Mononuclear cell (primary cell): Measurements from ENCODE around the gene ZSWIM6. TPM values are rescaled to one million over a fixed set of nuclear protein-coding genes. Genes with fewer than 3 reads are reported as not detected.

ENCODE experiments used
- H3K27me3 ChIP-seq: 2 replicates; pipeline ENCODE4 v1.6.0; 2011; ENCODE audit warnings: low read length, control low read depth; ENCODE audit not compliant: insufficient read depth
- H3K4me1 ChIP-seq: 2 replicates; pipeline ENCODE4 v1.5.1; 2011; ENCODE audit warnings: mild to moderate bottlenecking, low read length, control low read depth; ENCODE audit not compliant: insufficient read depth
- H3K4me3 ChIP-seq: 2 replicates; pipeline ENCODE4 v1.5.1; 2011; ENCODE audit warnings: mild to moderate bottlenecking, low read length, moderate library complexity
- H3K9me3 ChIP-seq: 2 replicates; pipeline ENCODE4 v1.5.1; 2011; ENCODE audit warnings: low read depth, mild to moderate bottlenecking, control low read depth, low read length
- total RNA-seq: library from RNA; depleted of rRNA; stranded (reverse); fragments of >200 nt; gene quantifications from one replicate; pipeline ENCODE4 v1.2.3, GENCODE V29; 2012

ZSWIM6 gene
- total RNA-seq, 1 donor = 4.9 TPM

DNA sequence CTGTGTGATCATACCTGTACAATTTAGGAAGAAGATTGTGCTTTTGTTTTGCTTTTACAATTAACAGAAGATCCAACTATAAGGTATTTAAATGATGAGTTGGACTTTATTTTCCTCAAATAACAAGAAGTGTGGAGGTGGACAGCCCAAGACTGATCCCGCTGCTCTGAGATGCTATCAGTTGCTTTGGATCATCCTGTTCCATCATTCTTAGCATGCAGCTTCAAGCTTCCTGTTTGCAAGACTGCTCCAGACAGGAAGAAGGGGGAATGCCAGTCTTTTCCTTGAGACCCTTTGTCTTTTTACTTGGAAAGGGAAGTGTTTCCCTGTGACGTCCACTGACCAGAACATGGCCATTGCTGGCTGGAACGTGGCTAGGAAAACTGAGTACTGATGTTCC, 250.8 kb downstream of the ZSWIM6 start:
- H3K9me3 ChIP-seq = no peaks in the 10 kb centered on the region
- no peaks in the 10 kb centered on the region for H3K27me3 ChIP-seq
- H3K4me3 ChIP-seq = no peak overlapping the region
- no peaks in the 10 kb centered on the region for H3K4me1 ChIP-seq

DNA sequence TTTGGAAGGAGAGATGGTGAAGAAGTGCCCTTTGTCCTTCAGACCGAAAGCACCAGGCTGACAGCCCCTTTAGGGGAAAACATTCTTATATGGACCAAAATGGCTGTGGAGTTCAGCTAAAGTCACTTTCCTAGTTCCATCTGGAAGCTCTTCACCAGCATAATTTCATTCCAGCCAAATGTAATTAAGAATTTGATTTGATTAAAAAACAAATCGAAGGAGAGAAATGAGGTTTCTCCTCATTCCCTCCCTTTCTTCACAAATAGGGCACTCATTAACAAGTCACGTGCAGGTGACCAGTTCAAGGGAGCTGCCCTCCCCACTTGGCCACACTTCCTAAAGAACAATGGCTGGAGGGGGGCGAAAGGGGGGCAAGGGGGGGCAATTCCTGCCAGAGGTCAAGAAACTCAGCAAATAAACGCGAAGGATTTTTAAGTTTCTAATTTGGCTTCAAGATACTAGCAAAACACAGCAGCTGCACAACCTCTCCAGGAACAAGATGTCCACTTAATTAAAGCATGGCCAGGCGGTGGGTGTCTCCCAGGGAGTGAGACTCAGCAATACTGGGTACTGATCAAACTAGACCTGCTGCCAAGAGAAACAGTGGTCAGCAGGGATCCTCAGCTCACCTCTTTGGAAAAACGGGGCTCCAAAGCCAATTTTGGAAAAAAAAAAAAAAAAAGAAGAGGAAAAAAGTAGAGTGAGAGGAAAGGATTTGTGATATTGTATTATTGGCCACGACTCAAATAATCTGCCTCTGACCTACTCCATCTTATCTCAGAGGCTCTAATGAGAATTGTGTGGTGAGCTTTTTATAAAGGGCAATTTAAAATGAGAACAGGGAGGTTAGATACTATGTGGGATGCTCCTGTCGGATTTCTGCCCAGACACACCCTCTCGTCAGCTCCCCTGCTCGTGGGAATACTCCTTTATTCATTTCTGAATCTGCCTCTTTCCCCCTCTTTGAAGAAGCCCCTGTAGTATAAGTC, 254.3 kb downstream of the ZSWIM6 start:
- Histone ChIP-seq H3K4me3 (no peak overlapping the region), H3K4me1 (no peaks in the 10 kb centered on the region), H3K9me3 (no peaks in the 10 kb centered on the region), H3K27me3 (no peaks in the 10 kb centered on the region)

DNA sequence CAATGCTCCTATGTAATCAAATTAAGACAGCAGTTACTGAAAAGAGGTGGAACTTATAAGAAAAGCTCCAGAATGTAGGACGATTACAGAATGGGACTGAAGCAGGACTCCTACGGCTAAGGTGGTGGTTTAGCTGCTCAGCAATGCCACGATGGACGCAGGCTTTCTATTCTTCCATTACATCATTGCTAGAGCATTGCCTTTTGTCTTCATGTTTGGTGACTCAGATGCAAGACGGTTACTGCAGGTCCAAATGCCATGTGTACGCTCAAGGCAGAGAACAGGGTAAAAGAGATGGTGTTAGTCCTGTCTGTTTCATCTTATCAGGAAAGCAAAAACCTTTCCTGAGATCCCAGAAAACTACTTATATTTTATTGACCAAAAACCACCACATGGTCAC, 255.1 kb downstream of the ZSWIM6 start:
- Histone ChIP-seq H3K4me1 (no peaks in the 10 kb centered on the region), H3K27me3 (no peaks in the 10 kb centered on the region), H3K9me3 (no peaks in the 10 kb centered on the region), H3K4me3 (no peak overlapping the region)

DNA sequence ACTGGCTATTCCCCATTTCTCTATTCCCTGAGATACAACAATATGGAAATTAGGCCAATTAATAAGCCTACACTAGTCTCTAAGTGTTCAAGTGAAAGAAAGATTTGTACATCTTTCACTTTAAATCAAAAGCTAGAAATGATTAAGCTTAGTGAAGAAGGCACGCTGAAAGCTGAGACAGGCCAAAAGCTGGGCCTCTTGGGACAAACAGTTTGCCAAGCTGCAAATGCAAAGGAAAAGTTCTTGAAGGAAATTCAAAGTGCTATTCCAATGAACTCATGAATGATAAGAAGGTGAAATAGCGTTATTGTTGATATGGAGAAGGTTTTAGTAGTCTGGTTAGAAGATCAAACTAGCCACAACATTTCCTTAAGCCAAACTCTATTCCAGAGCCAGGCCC, 256.2 kb downstream of the ZSWIM6 start:
- Histone ChIP-seq H3K27me3 (no peaks in the 10 kb centered on the region), H3K4me1 (no peaks in the 10 kb centered on the region), H3K9me3 (no peaks in the 10 kb centered on the region), H3K4me3 (no peak overlapping the region)

DNA sequence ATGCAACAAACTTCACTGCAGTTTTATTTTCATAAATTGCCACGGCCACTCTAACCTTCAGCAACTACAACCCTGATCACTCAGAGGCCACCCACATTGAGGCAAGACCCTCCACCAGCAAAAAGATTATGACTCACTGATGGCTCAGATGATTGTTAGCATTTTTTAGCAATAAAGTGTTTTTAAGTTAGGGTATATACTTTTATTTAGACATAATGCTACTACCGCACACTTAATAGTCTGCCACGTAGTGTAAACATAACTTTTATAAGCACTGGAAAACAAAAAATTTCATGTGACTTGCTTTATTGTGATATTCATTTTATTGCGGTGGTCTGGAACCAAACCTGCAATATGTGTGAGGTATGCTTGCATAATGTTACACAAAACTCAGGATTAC, 257.9 kb downstream of the ZSWIM6 start:
- Histone ChIP-seq H3K27me3 (no peaks in the 10 kb centered on the region), H3K4me3 (no peak overlapping the region), H3K9me3 (no peaks in the 10 kb centered on the region)

DNA sequence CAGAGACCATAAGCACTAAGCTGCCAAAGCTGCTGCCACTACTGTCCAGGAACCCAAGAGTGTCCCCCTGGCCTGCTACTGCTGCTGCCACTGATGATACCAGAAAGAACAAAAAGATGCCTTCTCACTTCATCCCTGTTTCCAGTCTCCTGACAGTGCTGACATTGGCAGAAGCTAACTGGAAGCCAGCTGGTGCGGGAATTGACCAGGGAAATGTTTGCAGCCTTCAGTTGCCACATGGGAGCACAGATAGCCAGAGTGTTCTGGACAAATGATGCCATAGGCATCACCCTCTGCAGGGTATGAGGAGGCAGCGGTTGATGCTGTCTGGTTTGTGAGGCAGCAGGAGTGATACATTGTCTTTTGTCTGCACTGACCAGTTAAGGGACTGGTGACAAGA, 258.4 kb downstream of the ZSWIM6 start:
- Histone ChIP-seq H3K4me1 (no peaks in the 10 kb centered on the region), H3K4me3 (no peak overlapping the region), H3K9me3 (no peaks in the 10 kb centered on the region), H3K27me3 (no peaks in the 10 kb centered on the region)

More for the DNA sequence above, 257.9 kb downstream of the ZSWIM6 start:
- no peaks in the 10 kb centered on the region for H3K4me1 ChIP-seq

DNA sequence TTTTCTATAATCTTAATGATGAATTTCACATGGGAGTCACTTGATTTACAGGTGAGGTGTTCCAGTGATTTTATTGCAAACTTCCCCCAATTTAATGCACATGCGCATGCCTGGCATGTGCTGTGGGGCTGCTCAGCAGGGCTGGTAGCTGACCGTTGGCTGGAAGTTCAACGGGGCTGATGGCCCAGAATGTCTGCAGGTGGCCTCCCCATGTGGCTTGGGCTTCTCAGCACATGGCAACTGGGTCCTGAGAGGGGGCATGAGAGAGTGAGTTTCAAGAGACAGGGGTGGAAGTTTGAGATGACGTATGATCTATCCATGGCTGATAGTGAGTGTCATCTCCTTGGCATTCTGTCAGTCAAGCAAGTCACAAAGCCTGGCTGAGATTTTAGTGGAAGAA, 259.8 kb downstream of the ZSWIM6 start:
- Histone ChIP-seq H3K4me3 (no peak overlapping the region), H3K9me3 (no peaks in the 10 kb centered on the region), H3K27me3 (no peaks in the 10 kb centered on the region), H3K4me1 (no peaks in the 10 kb centered on the region)

DNA sequence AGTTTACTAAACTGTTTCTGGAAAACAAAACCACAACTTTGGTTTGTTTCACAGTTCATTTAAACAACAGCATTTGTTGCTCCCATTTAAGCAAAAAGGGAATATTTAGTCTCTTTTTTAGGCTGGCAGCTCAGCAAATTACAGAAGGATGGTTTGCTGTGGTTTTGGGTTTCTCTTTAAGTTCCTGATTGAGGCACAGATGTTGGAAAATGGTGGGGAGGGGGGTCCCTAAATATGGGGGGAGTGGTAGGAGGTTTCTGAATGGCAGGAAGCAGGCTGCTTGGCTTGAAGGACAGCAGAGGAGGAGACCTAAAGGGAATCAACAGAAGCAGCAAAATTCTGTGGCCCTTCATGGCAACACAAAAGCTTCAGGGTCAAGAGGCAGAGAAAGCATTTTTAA, 263.4 kb downstream of the ZSWIM6 start:
- no peaks in the 10 kb centered on the region for H3K4me1 ChIP-seq
- H3K4me3 ChIP-seq = no peak overlapping the region

More for the DNA sequence above, 263.4 kb downstream of the ZSWIM6 start:
- H3K27me3 ChIP-seq = no peaks in the 10 kb centered on the region
- H3K9me3 ChIP-seq = no peaks in the 10 kb centered on the region

Other genes with a start within 250 kb of the ZSWIM6 start
- gene SMIM15, start 169.8 kb upstream of the ZSWIM6 start, total RNA-seq = 17.4 TPM